PC-3 (cell line): ENCODE results near the gene YARS2. TPM values are rescaled to one million over a fixed set of nuclear protein-coding genes. Genes with fewer than 3 reads are reported as not detected.
A peak's percentile ranks its signal among the peaks of the same experiment; 100 is the strongest.

Experiments used
- ATAC-seq: fragments of 200-7000 bp; cut with Tn5 transposase; 2 replicates; pipeline ENCODE4 v1.9.1; 2020; ENCODE audit warnings: mild to moderate bottlenecking, moderate library complexity
- Bru-seq: library from RNA; stranded (reverse); fragments of 400-500 nt; gene quantifications from one replicate; lab custom pipeline; 2021; lab: Mats Ljungman, UMichigan
- BruChase-seq, 2 experiments: library from RNA; stranded (reverse); fragments of 400-500 nt; gene quantifications; one replicate each; lab custom pipeline; 2021; lab: Mats Ljungman, UMichigan
- BruUV-seq: library from RNA; stranded (reverse); fragments of 400-500 nt; replicated peaks from 2 replicates; lab custom pipeline; 2021; lab: Mats Ljungman, UMichigan
- CTCF ChIA-PET: fragments of 300-600 bp; sonication (Branson Sonifier 250); formaldehyde crosslinking; loops from one replicate; lab custom pipeline; 2022; ENCODE audit warnings: antibody characterized with exemption; lab: Charles Lee
- POLR2A ChIA-PET: fragments of 300-600 bp; sonication (Branson Sonifier 250); formaldehyde crosslinking; loops from one replicate; lab custom pipeline; 2022; ENCODE audit warnings: antibody characterized with exemption; ENCODE audit not compliant: unreplicated experiment; lab: Charles Lee
- DNase-seq: peaks from one replicate; pipeline ENCODE4 v3.0.0-alpha.2; 2015
- H2AFZ ChIP-seq: fragments of 300-600 bp; sonication (generic); 2 replicates; pipeline ENCODE4 v1.6.0; 2016; ENCODE audit warnings: antibody characterized with exemption, low read length
- H3F3A ChIP-seq: fragments of 300-600 bp; sonication (generic); one replicate; pipeline ENCODE4 v1.6.0; 2017; ENCODE audit warnings: antibody characterized with exemption, low read length, control low read depth, mild to moderate bottlenecking; ENCODE audit not compliant: unreplicated experiment
- H3K27ac ChIP-seq: fragments of 300-600 bp; sonication (generic); 2 replicates; pipeline ENCODE4 v1.5.1; 2016; ENCODE audit warnings: mild to moderate bottlenecking, low read length
- H3K27me3 ChIP-seq: fragments of 300-600 bp; sonication (generic); 2 replicates; pipeline ENCODE4 v1.6.1; 2016; ENCODE audit warnings: low read length, mixed read lengths
- H3K36me3 ChIP-seq: fragments of 300-600 bp; sonication (generic); 2 replicates; pipeline ENCODE4 v1.6.1; 2016; ENCODE audit warnings: low read depth, mixed run types, low read length, mixed read lengths
- H3K4me1 ChIP-seq: fragments of 300-600 bp; sonication (generic); 2 replicates; pipeline ENCODE4 v1.5.1; 2016; ENCODE audit warnings: low read length; ENCODE audit not compliant: insufficient read depth
- H3K4me2 ChIP-seq: fragments of 300-600 bp; sonication (generic); 2 replicates; pipeline ENCODE4 v1.6.0; 2016; ENCODE audit warnings: low read length
- H3K4me3 ChIP-seq: fragments of 300-600 bp; sonication (generic); 2 replicates; pipeline ENCODE4 v1.5.1; 2016; ENCODE audit warnings: mild to moderate bottlenecking, low read length, mixed read lengths
- H3K79me2 ChIP-seq: fragments of 300-600 bp; sonication (generic); 2 replicates; pipeline ENCODE4 v1.6.1; 2017; ENCODE audit warnings: low read length, mixed read lengths
- H3K9ac ChIP-seq: fragments of 300-600 bp; sonication (generic); 2 replicates; pipeline ENCODE4 v1.6.0; 2016; ENCODE audit warnings: mild to moderate bottlenecking, low read length
- H3K9me2 ChIP-seq: fragments of 300-600 bp; sonication (generic); replicated peaks from 2 replicates; pipeline ENCODE4 v1.6.1; 2016; ENCODE audit warnings: mixed run types, low read length, mixed read lengths
- H3K9me3 ChIP-seq: fragments of 300-600 bp; sonication (generic); 2 replicates; pipeline ENCODE4 v1.6.1; 2016; ENCODE audit warnings: low read length, mixed read lengths
- H4K20me1 ChIP-seq: fragments of 300-600 bp; sonication (generic); 2 replicates; pipeline ENCODE4 v1.6.1; 2016; ENCODE audit warnings: low read length, mixed read lengths
- CTCF ChIP-seq: fragments of 300-600 bp; sonication (generic); conservative IDR thresholded peaks from 2 replicates; pipeline ENCODE4 v1.5.1; 2017; ENCODE audit warnings: antibody characterized with exemption, low read depth, mild to moderate bottlenecking, low read length
- EZH2 ChIP-seq: fragments of 300-600 bp; sonication (generic); IDR thresholded peaks from one replicate; pipeline ENCODE4 v1.6.1; 2017; ENCODE audit warnings: antibody characterized with exemption, mild to moderate bottlenecking, low read length; ENCODE audit not compliant: unreplicated experiment
- EZH2phosphoT487 ChIP-seq: fragments of 300-600 bp; sonication (generic); IDR thresholded peaks from 2 replicates; pipeline ENCODE4 v1.6.1; 2018; ENCODE audit warnings: mild to moderate bottlenecking, antibody characterized with exemption, low read length, borderline replicate concordance
- intact Hi-C: fragments of 100-400 bp; cut with micrococcal nuclease; formaldehyde crosslinking; loops from 2 replicates; pipeline ENCODE4 v1.9.0; 2023
- long read RNA-seq: library from polyadenylated mRNA; unstranded; transcript quantifications from one replicate; pipeline ENCODE4 v2.0.0, GENCODE V29; 2021; ENCODE audit not compliant: unreplicated experiment
- total RNA-seq: library from RNA; depleted of rRNA; stranded (reverse); fragments of >200 nt; gene quantifications from 2 replicates; pipeline ENCODE4 v1.2.3, GENCODE V29; 2014; rRNA removed

YARS2 gene
- 31.4 and 37.4 TPM in 2 replicates for total RNA-seq
- percentile 82 among the genes with signal in this experiment for Bru-seq, nascent RNA
- percentile 83 among the genes with signal in this experiment for BruChase-seq, experiment 1, labeled RNA remaining after a 6-hour chase
- percentile 77 among the genes with signal in this experiment for BruChase-seq, experiment 2, labeled RNA remaining after a 2-hour chase
- long read RNA-seq, transcript YARS2-201 (5 exons, 2,122 nt), result major isoform, 21 of 31 reads
- long read RNA-seq, partial matches to known transcripts, result 0 of 31 reads
- long read RNA-seq, other reads (novel, unspliced or antisense), result 10 of 31 reads

- no peak for TF ChIP-seq EZH2
- peak; percentile 86 for TF ChIP-seq CTCF
- DNase-seq (peak; percentile 96), ATAC-seq (peak; percentile 80)
- peaks cover 14% of the 10 kb centered on the region; the same call in 1 of the 2 replicates for H3K36me3 ChIP-seq
- H3K79me2 ChIP-seq, result peaks cover 34% of the 10 kb centered on the region
- no peaks in the 10 kb centered on the region for H3K27me3 ChIP-seq
- H3K9me3 ChIP-seq, result no peaks in the 10 kb centered on the region
- no peaks in the 10 kb centered on the region for H3K9me2 ChIP-seq
- peak within 1 kb of the TSS; percentile 85 for H3K27ac ChIP-seq
- H4K20me1 ChIP-seq, result no peaks in the 10 kb centered on the region; the same call in 1 of the 2 replicates
- H3K4me3 ChIP-seq, result peak within 1 kb of the TSS; percentile 93
- intact Hi-C loops, result loop anchor here (1.0 to 10.0 kb wide), 9 partner anchors 77 to 1266 kb away; partner anchors contain the start of genes ALG10, DNM1L and ETFBKMT
- no peaks in the 10 kb centered on the region for H3F3A ChIP-seq
- BruUV-seq, result no TSS peak
- H3K4me1 ChIP-seq, result peaks cover 22% of the 10 kb centered on the region
- peak within 1 kb of the TSS; percentile 93 for H2AFZ ChIP-seq
- H3K9ac ChIP-seq, result peak within 1 kb of the TSS; percentile 97
- CTCF ChIA-PET, result interaction anchor here (0.6 to 1.2 kb wide), 5 partner anchors 141 to 1102 kb away, joined by 3 to 6 read pairs (median 4); partner anchors contain the start of gene PKP2
- POLR2A ChIA-PET, result interaction anchor here (0.5 to 2.2 kb wide), 10 partner anchors 84 to 689 kb away, joined by 3 to 9 read pairs (median 3); partner anchors contain the start of gene PKP2
- H3K4me2 ChIP-seq, result peak within 1 kb of the TSS; percentile 94
Observed at GRCh38 chr12:32755654-32756475, at the start of gene YARS2. TSS of gene YARS2 (minus strand) at chr12:32755897. CDS start at chr12:32755874, 23 bp downstream.

GRCh38 chr12:32804301-32804700 is 48.6 kb upstream of the YARS2 start:
- H2AFZ ChIP-seq, result no peak overlapping the region
- H3K4me3 ChIP-seq, result no peak overlapping the region
- intact Hi-C loops, result no loop called here
- no peaks in the 10 kb centered on the region for H4K20me1 ChIP-seq
- H3K79me2 ChIP-seq, result no peaks in the 10 kb centered on the region
- ChIA-PET POLR2A (no interaction called here), CTCF (no interaction called here)
- DNase-seq (no peak), ATAC-seq (no peak)
- no peaks in the 10 kb centered on the region for H3K36me3 ChIP-seq
- no peaks in the 10 kb centered on the region for H3K9me2 ChIP-seq
- H3K9ac ChIP-seq, result no peak overlapping the region
- no peaks in the 10 kb centered on the region for H3K27me3 ChIP-seq
- peaks cover 10% of the 10 kb centered on the region; the same call in 1 of the 2 replicates for H3K4me1 ChIP-seq
- no peak overlapping the region for H3K27ac ChIP-seq
- no peaks in the 10 kb centered on the region for H3F3A ChIP-seq
- no peak overlapping the region for H3K4me2 ChIP-seq
- TF ChIP-seq EZH2phosphoT487, result no peak
- no peak for TF ChIP-seq EZH2
- no peak for TF ChIP-seq CTCF
- no peaks in the 10 kb centered on the region for H3K9me3 ChIP-seq
- BruUV-seq, result no TSS peak
